Astrocyte of the spinal cord (primary cell): ENCODE results near the gene GSN.

Experiments
- DNase-seq: peaks from one replicate; pipeline ENCODE4 v3.0.0; 2011; ENCODE audit warnings: low read depth, low spot score
- H3K4me3 ChIP-seq: 2 replicates; pipeline ENCODE4 v1.5.1; 2011; ENCODE audit warnings: low read depth, mild to moderate bottlenecking, low read length, moderate library complexity
- CTCF ChIP-seq: IDR thresholded peaks from 2 replicates; pipeline ENCODE4 v1.5.1; 2012; ENCODE audit warnings: low read depth, mild to moderate bottlenecking, low read length, inconsistent platforms
- in situ Hi-C: cut with HindIII; loops from 2 replicates; pipeline ENCODE4 v1.10.0; 2017; ENCODE audit warnings: low sequenced_read_pairs

GSN gene

GRCh38 chr9:121303456-121304451 lies 35.8 kb downstream of the GSN start:
- H3K4me3 ChIP-seq = no peak overlapping the region
- TF ChIP-seq CTCF = no peak
- no peak for DNase-seq
- in situ Hi-C loops = no loop called here

- in situ Hi-C loops = no loop called here
- no peak overlapping the region for H3K4me3 ChIP-seq
- no peak for TF ChIP-seq CTCF
- DNase-seq = no peak
Measured at GRCh38 chr9:121304707-121305106, 36.7 kb downstream of the GSN start.

GRCh38 chr9:121305269-121305994 lies 37.5 kb downstream of the GSN start:
- in situ Hi-C loops = no loop called here
- DNase-seq = no peak
- no peak for TF ChIP-seq CTCF
- no peak overlapping the region for H3K4me3 ChIP-seq

- TF ChIP-seq CTCF = no peak
- in situ Hi-C loops = no loop called here
- H3K4me3 ChIP-seq = no peak overlapping the region
- no peak for DNase-seq
Measured at GRCh38 chr9:121307976-121308375, 40.0 kb downstream of the GSN start.

- no peak for TF ChIP-seq CTCF
- in situ Hi-C loops = no loop called here
- DNase-seq = no peak
- no peak overlapping the region for H3K4me3 ChIP-seq
Measured at GRCh38 chr9:121308765-121309164, 40.8 kb downstream of the GSN start.

GRCh38 chr9:121309171-121309570 lies 41.2 kb downstream of the GSN start:
- in situ Hi-C loops = no loop called here
- H3K4me3 ChIP-seq = no peak overlapping the region
- DNase-seq = no peak
- TF ChIP-seq CTCF = no peak
